Activated CD8-positive, alpha-beta T cell treated with anti-CD3 and anti-CD28 coated beads for 36 hours (primary cell): Measurements from ENCODE around the gene LMOD3. TPM values are rescaled to one million over a fixed set of nuclear protein-coding genes. Genes with fewer than 3 reads are reported as not detected.

ENCODE experiments used
- ATAC-seq: fragments of 200-7000 bp; cut with Tn5 transposase; one replicate; pipeline ENCODE4 v1.10.0; 2021; ENCODE audit warnings: mild to moderate bottlenecking, moderate library complexity
- CTCF ChIA-PET: fragments of 350-600 bp; sonication (Branson Sonifier 250); formaldehyde crosslinking; loops from one replicate; lab custom pipeline; 2021; ENCODE audit warnings: antibody characterized with exemption; lab: Charles Lee
- POLR2A ChIA-PET: fragments of 350-600 bp; sonication (Branson Sonifier 250); formaldehyde crosslinking; loops from one replicate; lab custom pipeline; 2021; ENCODE audit warnings: antibody characterized with exemption; lab: Charles Lee
- DNase-seq: peaks from one replicate; pipeline ENCODE4 v3.0.0-alpha.2; 2020
- H3K27ac Mint-ChIP-seq: one replicate; pipeline ENCODE4 v1.8.0; 2021; ENCODE audit warnings: mild to moderate bottlenecking, mixed read lengths
- H3K27me3 Mint-ChIP-seq: one replicate; pipeline ENCODE4 v1.8.0; 2021; ENCODE audit warnings: mixed read lengths
- H3K36me3 Mint-ChIP-seq: one replicate; pipeline ENCODE4 v1.8.0; 2021; ENCODE audit warnings: low read depth, mixed read lengths
- H3K4me1 Mint-ChIP-seq: one replicate; pipeline ENCODE4 v1.8.0; 2021; ENCODE audit warnings: low read depth, mixed read lengths
- H3K4me3 Mint-ChIP-seq: one replicate; pipeline ENCODE4 v1.8.0; 2021; ENCODE audit warnings: mild to moderate bottlenecking, moderate library complexity, mixed read lengths
- H3K9me3 Mint-ChIP-seq: one replicate; pipeline ENCODE4 v1.8.0; 2021; ENCODE audit warnings: mixed read lengths
- CTCF ChIP-seq: fragments of 200-600 bp; IDR thresholded peaks from one replicate; pipeline ENCODE4 v1.8.0; 2022; ENCODE audit warnings: antibody characterized with exemption, mild to moderate bottlenecking
- intact Hi-C: fragments of 100-400 bp; cut with micrococcal nuclease; formaldehyde crosslinking; loops from one replicate; pipeline ENCODE4 v1.10.0; 2022
- total RNA-seq, 2 experiments: library from RNA; stranded (reverse); gene quantifications; one replicate each; pipeline ENCODE4 v1.2.3, GENCODE V29; 2021

LMOD3 gene
- total RNA-seq, 2 experiments from 2014 or later, result not detected

DNA sequence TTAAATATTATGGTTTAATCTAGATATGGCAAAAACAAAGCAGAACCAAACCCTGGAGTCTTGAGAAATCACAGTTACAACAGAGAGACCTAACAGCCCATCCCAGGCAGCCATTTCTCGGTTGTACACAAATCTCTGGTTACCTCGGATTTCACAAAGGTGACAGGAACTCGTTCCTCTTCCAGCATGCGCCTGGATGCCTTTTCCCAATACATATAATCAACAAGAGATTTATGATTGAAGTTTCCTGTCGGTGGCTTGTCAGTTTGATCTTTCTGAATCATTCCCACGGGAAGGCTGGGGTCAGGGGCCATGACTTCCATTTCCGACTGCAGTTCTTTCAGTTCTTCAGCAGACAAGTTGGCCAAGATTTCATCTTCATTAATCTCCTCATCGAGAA, 445 bp downstream of the LMOD3 start:
- Mint-ChIP-seq H3K27ac (no peak overlapping the region), H3K36me3 (no peaks in the 10 kb centered on the region), H3K27me3 (peaks cover under 1% of the 10 kb centered on the region), H3K4me1 (peaks cover 5% of the 10 kb centered on the region), H3K4me3 (no peak overlapping the region), H3K9me3 (no peaks in the 10 kb centered on the region)
- ChIA-PET POLR2A (no interaction called here), CTCF (interaction anchor here (0.8 to 5.6 kb wide), 26 partner anchors 9 to 319 kb away, joined by 3 to 68 read pairs (median 8); no protein-coding TSS in a partner anchor)
- TF ChIP-seq CTCF, result no peak
- ATAC-seq (no peak), DNase-seq (no peak)
- intact Hi-C loops, result loop anchor here (1.0 to 10.0 kb wide), 3 partner anchors 40 to 303 kb away; no protein-coding TSS in a partner anchor

- POLR2A ChIA-PET, result interaction anchor here (1.4 kb wide), 1 partner anchor 22 kb away, joined by 3 read pairs; no protein-coding TSS in a partner anchor
- no peak for DNase-seq
- Mint-ChIP-seq H3K4me1 (peaks cover 5% of the 10 kb centered on the region), H3K27ac (no peak overlapping the region), H3K27me3 (no peaks in the 10 kb centered on the region), H3K9me3 (no peaks in the 10 kb centered on the region), H3K36me3 (no peaks in the 10 kb centered on the region), H3K4me3 (no peak overlapping the region)
- ATAC-seq, result no peak
- no peak for TF ChIP-seq CTCF
- CTCF ChIA-PET, result interaction anchor here (0.7 to 5.6 kb wide), 50 partner anchors 9 to 550 kb away, joined by 3 to 68 read pairs (median 5); partner anchors contain the start of genes ARL6IP5 and TMF1
- intact Hi-C loops, result loop anchor here (1.0 to 10.0 kb wide), 3 partner anchors 41 to 303 kb away; no protein-coding TSS in a partner anchor
These were observed 882 bp downstream of the LMOD3 start for GRCh38 chr3:69121513-69121912.

GRCh38 chr3:69120879-69121464, 1.4 kb downstream of the LMOD3 start:
- Mint-ChIP-seq H3K9me3 (no peaks in the 10 kb centered on the region), H3K27ac (no peak overlapping the region), H3K4me3 (no peak overlapping the region), H3K4me1 (peaks cover 5% of the 10 kb centered on the region), H3K27me3 (no peaks in the 10 kb centered on the region), H3K36me3 (no peaks in the 10 kb centered on the region)
- POLR2A ChIA-PET, result interaction anchor here (1.4 kb wide), 1 partner anchor 21 kb away, joined by 3 read pairs; no protein-coding TSS in a partner anchor
- TF ChIP-seq CTCF, result peak; percentile 96
- intact Hi-C loops, result loop anchor here (1.0 to 10.0 kb wide), 3 partner anchors 41 to 304 kb away; no protein-coding TSS in a partner anchor
- ATAC-seq (peak; percentile 96), DNase-seq (peak; percentile 93)
- CTCF ChIA-PET, result interaction anchor here (0.7 to 5.6 kb wide), 55 partner anchors 8 to 551 kb away, joined by 3 to 68 read pairs (median 4); partner anchors contain the start of genes ARL6IP5 and TMF1

GRCh38 chr3:69119681-69120080, 2.7 kb downstream of the LMOD3 start:
- POLR2A ChIA-PET, result interaction anchor here (1.1 to 1.3 kb wide), 2 partner anchors 13 to 33 kb away, joined by 3 read pairs; no protein-coding TSS in a partner anchor
- CTCF ChIA-PET, result interaction anchor here (0.7 to 5.6 kb wide), 28 partner anchors 9 to 552 kb away, joined by 3 to 68 read pairs (median 6); partner anchors contain the start of gene ARL6IP5
- H3K27me3 Mint-ChIP-seq, result no peaks in the 10 kb centered on the region
- no peak overlapping the region for H3K4me3 Mint-ChIP-seq
- no peaks in the 10 kb centered on the region for H3K36me3 Mint-ChIP-seq
- H3K27ac Mint-ChIP-seq, result no peak overlapping the region
- intact Hi-C loops, result loop anchor here (5.0 to 10.0 kb wide), 2 partner anchors 43 to 305 kb away; no protein-coding TSS in a partner anchor
- no peak for TF ChIP-seq CTCF
- H3K4me1 Mint-ChIP-seq, result peaks cover 5% of the 10 kb centered on the region
- no peaks in the 10 kb centered on the region for H3K9me3 Mint-ChIP-seq
- DNase-seq (no peak), ATAC-seq (no peak)
